Spleen (tissue), 11 donors: ENCODE results near the gene DNAJC8. TPM values are rescaled to one million over a fixed set of nuclear protein-coding genes. Genes with fewer than 3 reads are reported as not detected.
A peak's percentile ranks its signal among the peaks of the same experiment; 100 is the strongest.

Experiments used
- DNase-seq: peaks from one replicate; pipeline ENCODE4 v3.0.0-alpha.2; 2020
- H3K27ac ChIP-seq, 8 donors: fragments of 200-600 bp; sonication (generic) in 7 of 8; 1 replicate in 4 of 8; 2 replicates in 4 of 8; pipeline versions ENCODE4 v1.5.0 to v1.8.0; 2016 to 2021; ENCODE audit warnings: inconsistent platforms in 4 of 8, mild to moderate bottlenecking in 4 of 8, moderate library complexity in 1 of 8
- H3K27me3 ChIP-seq, 7 donors: fragments of 200-600 bp; sonication (generic) in 6 of 7; replicated peaks in 1 of 7; 1 replicate in 4 of 7; 2 replicates in 3 of 7; pipeline versions ENCODE4 v1.5.0 to v1.8.0; 2016 to 2021; ENCODE audit warnings: inconsistent platforms in 3 of 7, mild to moderate bottlenecking in 1 of 7
- H3K36me3 ChIP-seq, 6 donors: fragments of 200-600 bp; sonication (generic) in 5 of 6; 1 replicate in 4 of 6; 2 replicates in 2 of 6; pipeline versions ENCODE4 v1.5.0 to v1.8.0; 2016 to 2021; ENCODE audit warnings: inconsistent platforms in 2 of 6
- H3K4me1 ChIP-seq, 6 donors: fragments of 200-600 bp; sonication (generic) in 5 of 6; 1 replicate in 3 of 6; 2 replicates in 3 of 6; pipeline versions ENCODE4 v1.5.0 to v1.8.0; 2016 to 2021; ENCODE audit warnings: inconsistent platforms in 3 of 6
- H3K4me3 ChIP-seq, 8 donors: fragments of 200-600 bp; sonication (generic) in 7 of 8; 1 replicate in 4 of 8; 2 replicates in 4 of 8; pipeline versions ENCODE4 v1.5.0 to v1.8.0; 2016 to 2021; ENCODE audit warnings: inconsistent platforms in 4 of 8, mild to moderate bottlenecking in 4 of 8, moderate library complexity in 2 of 8
- H3K9me3 ChIP-seq, 8 donors: fragments of 200-600 bp; sonication (generic) in 7 of 8; 1 replicate in 4 of 8; 2 replicates in 4 of 8; pipeline versions ENCODE4 v1.5.0 to v1.8.0; 2016 to 2021; ENCODE audit warnings: inconsistent platforms in 4 of 8
- POLR2A ChIP-seq, 3 donors: fragments of 450-650 bp; IDR thresholded peaks; one replicate each; pipeline ENCODE4 v1.5.1; 2017; ENCODE audit warnings: antibody characterized with exemption in 3 of 3, mild to moderate bottlenecking in 1 of 3
- POLR2AphosphoS5 ChIP-seq, 3 donors: sonication (generic); formaldehyde crosslinking; IDR thresholded peaks; one replicate each; pipeline ENCODE4 v1.5.1; 2017; ENCODE audit warnings: antibody characterized with exemption in 3 of 3
- WGBS, 5 donors: extraction: QIAGEN DNeasy Blood & Tissue Kit in 3 of 5; methylation state at CpG; one replicate each; pipeline versions ENCODE4 v1.1.5 to v1.1.7; 2013 to 2018; 5-methylcytosine and 5-hydroxymethylcytosine counted together
- intact Hi-C: fragments of 100-400 bp; cut with DNase I; formaldehyde crosslinking; loops from one replicate; pipeline ENCODE4 v1.15.0; 2023; ENCODE audit warnings: low total_unique reads
- polyA plus RNA-seq, 3 donors: library from polyadenylated mRNA; stranded (reverse); fragments of 200-250 nt; gene quantifications; one replicate each; pipeline ENCODE4 v1.2.1, GENCODE V29; 2013
- total RNA-seq, 7 donors: library from RNA; depleted of rRNA in 3 of 7; stranded (reverse); fragments of >200 nt in 3 of 7; fragmentation: NEBNext Ultra II Directional in 4 of 7; extraction: Animal tissue kit (Norgen Biotek cat#: 25700) in 4 of 7; gene quantifications; one replicate each; pipeline versions ENCODE4 v1.1.0 to v1.2.1, GENCODE V29; 2016 to 2021
- TF ChIP-seq, protein P1 (sequence below), 11 experiments: fragments of 200-600 bp in 7 of 11; fragments of 450-650 bp in 4 of 11; sonication (generic) in 4 of 11; IDR thresholded peaks in 8 of 11; conservative IDR thresholded peaks in 3 of 11; 1 replicate in 7 of 11; 2 replicates in 4 of 11; pipeline versions ENCODE4 v1.4.0 to v1.8.0; 2016 to 2021; ENCODE audit warnings: antibody characterized with exemption in 11 of 11, inconsistent platforms in 4 of 11, mild to moderate bottlenecking in 1 of 11
- donor health status: healthy with polysubstance abuse.
- donor health status: DM: no; HTN: no; CAD: no; lungs with moderate emphysema.
- donor health status: DM: no; HTN: no; CAD: no.
- donor health status: Bipolar disorder and iron deficiency.
- donor health status: healthy.
- donor health status: DM: no; HTN: no; CAD: no.
- donor health status: DM: yes; HTN: yes; CAD: no.

DNAJC8 gene
- total and polyA plus RNA-seq, 10 donors = 52.0 to 95.9 (median 62.3) TPM

DNA sequence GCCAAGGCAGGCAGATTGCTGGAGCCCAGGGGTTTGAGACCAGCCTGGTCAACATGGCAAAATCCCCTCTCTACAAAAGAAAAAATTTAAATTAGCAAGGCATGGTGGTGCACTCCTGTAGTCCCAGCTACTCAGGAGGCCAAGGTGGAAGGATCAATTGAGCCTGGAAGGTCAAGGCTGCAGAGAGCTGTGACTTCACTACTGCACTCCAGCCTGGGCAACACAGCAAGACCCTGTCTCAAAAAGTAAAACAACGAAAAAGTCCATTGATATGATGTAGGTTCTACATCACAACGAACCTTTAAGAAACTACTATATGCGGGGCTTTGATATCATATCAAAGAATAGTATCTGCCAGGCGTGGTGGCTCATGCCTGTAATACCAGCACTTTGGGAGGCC, 77.2 kb downstream of the DNAJC8 start:
- DNase-seq = no peak
- Histone ChIP-seq H3K9me3 (no peaks in the 10 kb centered on the region), H3K4me3 (no peak overlapping the region), H3K27me3 (no peaks in the 10 kb centered on the region), H3K4me1 (peaks cover 2 to 80% (median 26%) of the 10 kb centered on the region in 6 donors), H3K27ac (peak overlapping the region in 3 of 8 donors; percentile 49 to 73 (median 51)), H3K36me3 (peaks cover 0 to 16% (median 0%) of the 10 kb centered on the region in 6 donors)
- WGBS, 5 donors = 86 to 97% (median 95%) methylated on average over 4 of the region's 4 CpGs
- intact Hi-C loops = no loop called here
- TF ChIP-seq POLR2A (IDR thresholded peaks at IDR 0.05) = no peak
- TF ChIP-seq POLR2AphosphoS5 (IDR thresholded peaks at IDR 0.05) = no peak
- TF ChIP-seq, protein P1, sequence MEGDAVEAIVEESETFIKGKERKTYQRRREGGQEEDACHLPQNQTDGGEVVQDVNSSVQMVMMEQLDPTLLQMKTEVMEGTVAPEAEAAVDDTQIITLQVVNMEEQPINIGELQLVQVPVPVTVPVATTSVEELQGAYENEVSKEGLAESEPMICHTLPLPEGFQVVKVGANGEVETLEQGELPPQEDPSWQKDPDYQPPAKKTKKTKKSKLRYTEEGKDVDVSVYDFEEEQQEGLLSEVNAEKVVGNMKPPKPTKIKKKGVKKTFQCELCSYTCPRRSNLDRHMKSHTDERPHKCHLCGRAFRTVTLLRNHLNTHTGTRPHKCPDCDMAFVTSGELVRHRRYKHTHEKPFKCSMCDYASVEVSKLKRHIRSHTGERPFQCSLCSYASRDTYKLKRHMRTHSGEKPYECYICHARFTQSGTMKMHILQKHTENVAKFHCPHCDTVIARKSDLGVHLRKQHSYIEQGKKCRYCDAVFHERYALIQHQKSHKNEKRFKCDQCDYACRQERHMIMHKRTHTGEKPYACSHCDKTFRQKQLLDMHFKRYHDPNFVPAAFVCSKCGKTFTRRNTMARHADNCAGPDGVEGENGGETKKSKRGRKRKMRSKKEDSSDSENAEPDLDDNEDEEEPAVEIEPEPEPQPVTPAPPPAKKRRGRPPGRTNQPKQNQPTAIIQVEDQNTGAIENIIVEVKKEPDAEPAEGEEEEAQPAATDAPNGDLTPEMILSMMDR (IDR thresholded peaks at IDR 0.05 in 8 of 11, conservative IDR thresholded peaks at IDR 0.05 in 3 of 11) = no peak

DNA sequence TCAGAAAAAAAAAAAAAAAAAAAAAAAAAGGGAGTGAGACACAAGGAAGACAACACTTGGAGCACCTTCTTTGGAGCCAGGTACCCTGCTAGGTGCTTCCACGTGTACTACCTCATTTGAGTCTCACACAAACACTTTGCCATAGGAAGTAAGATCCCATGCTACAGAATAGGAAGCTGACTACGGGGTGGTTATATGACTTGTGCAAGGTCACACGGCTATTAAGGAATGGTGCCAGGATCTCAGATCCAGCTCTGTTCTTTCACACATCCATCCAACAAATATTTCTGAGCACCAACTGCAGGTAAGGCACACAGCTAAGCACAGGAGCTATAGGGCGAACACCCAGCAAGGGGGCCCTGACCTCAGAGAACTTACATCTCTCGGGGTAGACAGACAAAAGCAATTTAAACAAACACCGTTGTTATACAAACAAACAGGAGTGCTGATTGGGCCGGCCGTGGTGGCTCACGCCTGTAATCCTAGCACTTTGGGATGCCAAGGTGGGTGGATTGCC, 78.7 kb downstream of the DNAJC8 start:
- H3K27ac ChIP-seq = peak overlapping the region in 5 of 8 donors; percentile 9 to 73 (median 30)
- 65 to 74% (median 68%) methylated on average over 9 of the region's 9 CpGs for WGBS, 5 donors

More for the DNA sequence above, 78.7 kb downstream of the DNAJC8 start:
- H3K9me3 ChIP-seq = no peaks in the 10 kb centered on the region
- no peak for DNase-seq
- H3K36me3 ChIP-seq = peaks cover 0 to 31% (median 9%) of the 10 kb centered on the region in 6 donors
- H3K4me1 ChIP-seq = peaks cover 2 to 65% (median 22%) of the 10 kb centered on the region in 6 donors
- TF ChIP-seq POLR2AphosphoS5 (IDR thresholded peaks at IDR 0.05) (no peak), POLR2A (IDR thresholded peaks at IDR 0.05) (no peak)
- TF ChIP-seq, protein P1 (IDR thresholded peaks at IDR 0.05 in 8 of 11, conservative IDR thresholded peaks at IDR 0.05 in 3 of 11) = no peak
- no peaks in the 10 kb centered on the region for H3K27me3 ChIP-seq
- intact Hi-C loops = no loop called here
- H3K4me3 ChIP-seq = no peak overlapping the region

Other genes with a start within 250 kb of the DNAJC8 start
- 10 to 100 TPM; 16.5 to 26.4 (median 21.8) TPM for gene EYA3, start 144.4 kb downstream of the DNAJC8 start, total RNA-seq
- gene EYA3, start 144.4 kb downstream of the DNAJC8 start, polyA plus RNA-seq = 1 to 10 TPM; 3.5 to 5.4 (median 3.6) TPM
- 10 to 100 TPM; 13.8 to 32.2 (median 28.2) TPM for gene PTAFR, start 56.3 kb downstream of the DNAJC8 start, total RNA-seq
- gene PTAFR, start 56.3 kb downstream of the DNAJC8 start, polyA plus RNA-seq = 1 to 10 TPM; 5.0 to 7.5 (median 5.7) TPM
- gene ATP5IF1, start 3.1 kb upstream of the DNAJC8 start, total RNA-seq = 100 to 1,000 TPM in 3 of 7 donors, 10 to 100 TPM in 4; 75.4 to 231 (median 97.1) TPM
- 100 to 1,000 TPM; 340 to 411 (median 378) TPM for gene ATP5IF1, start 3.1 kb upstream of the DNAJC8 start, polyA plus RNA-seq
- 10 to 100 TPM in 2 of 7 donors, 1 to 10 TPM in 5; 7.4 to 16.7 (median 8.6) TPM for gene SESN2, start 26.5 kb upstream of the DNAJC8 start, total RNA-seq
- gene SESN2, start 26.5 kb upstream of the DNAJC8 start, polyA plus RNA-seq = 1 to 10 TPM; 2.4 to 5.0 (median 3.3) TPM
- 10 to 100 TPM; 11.2 to 19.1 (median 14.9) TPM for gene MED18, start 96.0 kb upstream of the DNAJC8 start, total RNA-seq
- gene MED18, start 96.0 kb upstream of the DNAJC8 start, polyA plus RNA-seq = 10 to 100 TPM; 22.9 to 31.2 (median 24.4) TPM
- 10 to 100 TPM; 24.1 to 55.9 (median 32.9) TPM for gene PHACTR4, start 136.7 kb upstream of the DNAJC8 start, total RNA-seq
- 10 to 100 TPM in 1 of 3 donors, 1 to 10 TPM in 2; 8.2 to 16.4 (median 8.9) TPM for gene PHACTR4, start 136.7 kb upstream of the DNAJC8 start, polyA plus RNA-seq